Retinal pigment epithelial cell (primary cell): ENCODE data around the gene LHFPL2.

Experiments
- DNase-seq: peaks from one replicate; pipeline ENCODE4 v3.0.0-alpha.2; 2010; ENCODE audit warnings: low read depth
- H3K4me3 ChIP-seq: 2 replicates; pipeline ENCODE4 v1.5.1; 2011; ENCODE audit warnings: mild to moderate bottlenecking, low read length, control low read depth, moderate library complexity
- CTCF ChIP-seq: conservative IDR thresholded peaks from 2 replicates; pipeline ENCODE4 v1.5.1; 2011; ENCODE audit warnings: low read depth, low read length, control low read depth, inconsistent platforms

LHFPL2 gene

GRCh38 chr5:78610636-78611035 is 37.9 kb downstream of the LHFPL2 start:
- no peak for TF ChIP-seq CTCF

GRCh38 chr5:78610163-78610583 is 38.4 kb downstream of the LHFPL2 start:
- DNase-seq, result no peak
- no peak for TF ChIP-seq CTCF

More at GRCh38 chr5:78610636-78611035, 37.9 kb downstream of the LHFPL2 start:
- no peak overlapping the region for H3K4me3 ChIP-seq
- DNase-seq, result no peak

GRCh38 chr5:78607864-78608263 is 40.7 kb downstream of the LHFPL2 start:
- TF ChIP-seq CTCF, result no peak
- no peak for DNase-seq
- no peak overlapping the region for H3K4me3 ChIP-seq

More at GRCh38 chr5:78610163-78610583, 38.4 kb downstream of the LHFPL2 start:
- no peak overlapping the region for H3K4me3 ChIP-seq

GRCh38 chr5:78606241-78606640 is 42.3 kb downstream of the LHFPL2 start:
- TF ChIP-seq CTCF, result no peak
- DNase-seq, result no peak

GRCh38 chr5:78605611-78606010 is 43.0 kb downstream of the LHFPL2 start:
- no peak overlapping the region for H3K4me3 ChIP-seq
- TF ChIP-seq CTCF, result no peak
- DNase-seq, result no peak

More at GRCh38 chr5:78606241-78606640, 42.3 kb downstream of the LHFPL2 start:
- no peak overlapping the region for H3K4me3 ChIP-seq

- DNase-seq, result peak; percentile 82
- TF ChIP-seq CTCF, result no peak
- H3K4me3 ChIP-seq, result no peak overlapping the region
Observed at GRCh38 chr5:78604689-78605285, 43.8 kb downstream of the LHFPL2 start.

GRCh38 chr5:78603636-78604175 is 44.9 kb downstream of the LHFPL2 start:
- DNase-seq, result no peak
- no peak overlapping the region for H3K4me3 ChIP-seq
- TF ChIP-seq CTCF, result no peak
